ENCODE data around the gene ZNF93. TPM values are rescaled to one million over a fixed set of nuclear protein-coding genes. Genes with fewer than 3 reads are reported as not detected.

Gene ZNF93
- total RNA-seq, 1 donor from 2014 or later: 32.6 TPM

DNA sequence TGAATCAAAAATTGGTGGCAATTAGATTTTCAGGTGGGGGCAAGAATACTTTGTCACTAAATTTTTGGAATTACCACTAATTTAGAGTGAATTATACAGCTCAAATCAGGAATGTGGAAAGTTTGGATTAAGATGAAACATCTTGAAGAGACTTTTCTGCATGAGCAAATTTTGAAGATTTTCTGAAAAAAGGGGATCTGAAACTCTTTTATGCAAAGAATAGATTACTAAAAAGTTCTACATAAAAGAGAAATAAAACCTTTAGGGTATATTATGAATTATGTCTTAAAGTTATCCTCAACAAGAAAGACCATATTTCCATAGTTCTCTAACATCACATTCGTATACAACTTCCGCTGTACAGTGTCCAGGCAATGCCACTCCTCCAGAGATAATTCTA is 36.7 kb downstream of the ZNF93 start:
- no peak for DNase-seq (ENCODE audit: low read depth, low spot score)
- no peaks in the 10 kb centered on the region for H3K27me3 Mint-ChIP-seq (ENCODE audit: low read depth)
- peaks cover 25% of the 10 kb centered on the region for H3K9me3 Mint-ChIP-seq
- TF ChIP-seq, protein P1, sequence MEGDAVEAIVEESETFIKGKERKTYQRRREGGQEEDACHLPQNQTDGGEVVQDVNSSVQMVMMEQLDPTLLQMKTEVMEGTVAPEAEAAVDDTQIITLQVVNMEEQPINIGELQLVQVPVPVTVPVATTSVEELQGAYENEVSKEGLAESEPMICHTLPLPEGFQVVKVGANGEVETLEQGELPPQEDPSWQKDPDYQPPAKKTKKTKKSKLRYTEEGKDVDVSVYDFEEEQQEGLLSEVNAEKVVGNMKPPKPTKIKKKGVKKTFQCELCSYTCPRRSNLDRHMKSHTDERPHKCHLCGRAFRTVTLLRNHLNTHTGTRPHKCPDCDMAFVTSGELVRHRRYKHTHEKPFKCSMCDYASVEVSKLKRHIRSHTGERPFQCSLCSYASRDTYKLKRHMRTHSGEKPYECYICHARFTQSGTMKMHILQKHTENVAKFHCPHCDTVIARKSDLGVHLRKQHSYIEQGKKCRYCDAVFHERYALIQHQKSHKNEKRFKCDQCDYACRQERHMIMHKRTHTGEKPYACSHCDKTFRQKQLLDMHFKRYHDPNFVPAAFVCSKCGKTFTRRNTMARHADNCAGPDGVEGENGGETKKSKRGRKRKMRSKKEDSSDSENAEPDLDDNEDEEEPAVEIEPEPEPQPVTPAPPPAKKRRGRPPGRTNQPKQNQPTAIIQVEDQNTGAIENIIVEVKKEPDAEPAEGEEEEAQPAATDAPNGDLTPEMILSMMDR (conservative IDR thresholded peaks at IDR 0.05): no peak
- no peak overlapping the region for H3K27ac Mint-ChIP-seq (ENCODE audit: unreplicated experiment)
- H3K4me3 Mint-ChIP-seq: no peak overlapping the region
- H3K4me1 Mint-ChIP-seq: no peaks in the 10 kb centered on the region
- H3K36me3 Mint-ChIP-seq (ENCODE audit: low read depth): peaks cover 51% of the 10 kb centered on the region

DNA sequence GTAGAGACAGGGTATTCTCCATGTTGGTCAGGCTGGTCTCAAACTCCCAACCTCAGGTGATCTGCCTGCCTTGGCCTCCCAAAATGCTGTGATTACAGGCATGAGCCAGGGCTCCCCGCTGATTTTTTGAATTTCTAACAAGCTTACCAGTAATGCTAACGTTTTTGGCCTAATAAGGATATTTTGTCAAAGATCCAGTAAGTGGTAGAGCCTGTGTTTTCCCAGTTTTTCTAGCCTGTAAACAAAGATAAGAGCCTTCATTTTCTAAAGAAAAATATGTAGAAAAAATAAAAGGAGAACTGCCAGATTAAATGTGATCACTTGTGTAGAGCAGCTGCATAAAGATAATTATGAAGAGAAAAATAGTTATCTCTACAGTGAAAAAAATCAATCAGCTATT is 37.7 kb downstream of the ZNF93 start:
- DNase-seq (ENCODE audit: low read depth, low spot score): no peak
- Mint-ChIP-seq H3K4me3 (no peak overlapping the region), H3K9me3 (peaks cover 21% of the 10 kb centered on the region), H3K27ac (ENCODE audit: unreplicated experiment) (no peak overlapping the region), H3K27me3 (ENCODE audit: low read depth) (no peaks in the 10 kb centered on the region), H3K36me3 (ENCODE audit: low read depth) (peaks cover 41% of the 10 kb centered on the region), H3K4me1 (no peaks in the 10 kb centered on the region)
- TF ChIP-seq, protein P1 (conservative IDR thresholded peaks at IDR 0.05): no peak

DNA sequence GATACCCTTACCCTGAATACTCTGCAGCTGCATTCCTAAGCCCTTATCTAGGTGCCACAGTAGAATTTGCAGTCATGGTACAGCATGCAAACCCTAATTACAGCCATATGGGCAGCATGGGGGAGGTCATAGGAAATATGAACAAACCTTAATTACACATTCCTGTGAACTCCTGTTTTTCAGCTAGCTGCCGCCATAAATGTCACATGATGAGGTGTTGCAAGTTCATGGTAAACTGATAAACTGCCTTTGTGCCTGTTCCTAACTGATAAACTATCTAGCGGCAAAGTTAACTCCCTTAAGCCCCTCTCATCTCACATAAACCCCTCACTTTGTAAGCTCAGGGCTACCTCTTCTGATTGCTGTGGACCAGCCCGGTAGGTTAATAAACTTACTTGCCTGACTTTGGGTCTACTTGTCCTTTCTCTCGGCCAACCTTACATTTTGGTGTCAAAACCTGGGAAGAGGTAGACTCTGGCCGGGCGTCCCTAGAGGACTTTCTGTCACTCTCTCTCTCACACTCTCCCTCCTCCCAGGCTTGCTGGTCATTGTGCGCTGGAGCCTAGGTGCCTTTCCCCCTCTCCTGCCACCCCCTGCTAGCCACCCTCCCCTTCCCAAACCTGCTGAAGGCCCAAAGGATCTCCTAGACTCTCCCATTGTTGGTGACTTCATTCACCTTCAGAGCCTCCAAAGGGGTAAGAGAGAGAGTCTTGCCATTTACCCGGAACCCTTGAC is 43.3 kb downstream of the ZNF93 start:
- no peak for DNase-seq (ENCODE audit: low read depth, low spot score)
- Mint-ChIP-seq H3K36me3 (ENCODE audit: low read depth) (peaks cover 11% of the 10 kb centered on the region), H3K27ac (ENCODE audit: unreplicated experiment) (no peak overlapping the region), H3K4me3 (no peak overlapping the region), H3K4me1 (no peaks in the 10 kb centered on the region), H3K9me3 (peaks cover 18% of the 10 kb centered on the region), H3K27me3 (ENCODE audit: low read depth) (no peaks in the 10 kb centered on the region)
- TF ChIP-seq, protein P1 (conservative IDR thresholded peaks at IDR 0.05): no peak

DNA sequence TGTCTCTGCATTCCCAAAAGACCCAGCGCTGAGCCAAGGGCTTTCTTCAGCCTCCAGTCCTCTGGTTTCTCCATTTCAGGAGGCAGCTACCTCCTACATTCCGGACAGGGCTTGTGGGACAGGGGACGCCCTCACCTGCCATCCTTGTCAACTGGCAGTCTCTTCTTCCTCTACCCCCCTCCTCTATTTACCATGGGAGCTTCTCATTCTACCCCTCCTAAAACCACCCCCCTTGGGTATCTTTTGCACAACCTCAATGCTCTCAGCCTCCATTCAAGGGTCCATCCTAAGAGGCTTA is 43.8 kb downstream of the ZNF93 start:
- Mint-ChIP-seq H3K4me3 (no peak overlapping the region), H3K36me3 (ENCODE audit: low read depth) (peaks cover 9% of the 10 kb centered on the region), H3K27ac (ENCODE audit: unreplicated experiment) (no peak overlapping the region), H3K27me3 (ENCODE audit: low read depth) (no peaks in the 10 kb centered on the region), H3K4me1 (no peaks in the 10 kb centered on the region), H3K9me3 (peaks cover 15% of the 10 kb centered on the region)
- TF ChIP-seq, protein P1 (conservative IDR thresholded peaks at IDR 0.05): no peak
- DNase-seq (ENCODE audit: low read depth, low spot score): no peak

DNA sequence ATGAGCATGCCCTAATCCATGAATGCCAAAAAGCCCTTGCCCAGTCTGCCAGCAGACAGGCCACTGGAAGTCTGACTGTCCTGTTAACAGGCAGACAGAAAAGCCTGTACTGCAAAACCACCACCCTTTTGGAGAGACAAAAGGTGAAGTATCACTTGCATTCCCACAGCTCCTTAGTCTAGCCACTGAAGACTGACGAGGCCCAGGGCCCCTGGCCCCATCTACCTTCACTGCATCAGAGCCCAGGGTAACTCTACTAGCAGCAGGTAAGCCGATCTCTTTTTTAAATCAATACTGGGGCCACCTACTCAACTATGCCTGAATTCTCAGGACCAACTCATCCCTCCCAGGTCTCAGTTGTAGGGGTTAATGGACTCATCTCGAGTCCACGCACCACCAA is 45.5 kb downstream of the ZNF93 start:
- Mint-ChIP-seq H3K27me3 (ENCODE audit: low read depth) (no peaks in the 10 kb centered on the region), H3K4me1 (no peaks in the 10 kb centered on the region), H3K27ac (ENCODE audit: unreplicated experiment) (no peak overlapping the region), H3K9me3 (peaks cover 9% of the 10 kb centered on the region), H3K4me3 (no peak overlapping the region), H3K36me3 (ENCODE audit: low read depth) (peaks cover 6% of the 10 kb centered on the region)
- TF ChIP-seq, protein P1 (conservative IDR thresholded peaks at IDR 0.05): no peak
- no peak for DNase-seq (ENCODE audit: low read depth, low spot score)

All from neural crest cell (in vitro differentiated cells).